ENCODE results near the gene TAF8. TPM values are rescaled to one million over a fixed set of nuclear protein-coding genes. Genes with fewer than 3 reads are reported as not detected.

Gene TAF8
- total RNA-seq, 1 experiment from 2014 or later, result 35.5 TPM

- BruUV-seq (replicated peaks), result no TSS peak
- TF ChIP-seq SIN3A (IDR thresholded peaks at IDR 0.05; ENCODE audit: borderline replicate concordance, insufficient read depth, low read depth, low read length) (no peak), TCF7L2 (IDR thresholded peaks at IDR 0.05; ENCODE audit: low read depth, low read length) (no peak), CTCF (IDR thresholded peaks at IDR 0.05) (no peak), POLR2AphosphoS5 (IDR thresholded peaks at IDR 0.05; ENCODE audit: low read depth, low read length) (no peak), REST (IDR thresholded peaks at IDR 0.05; ENCODE audit: insufficient read depth in 1 of 2, low read depth in 2 of 2, low read length in 1 of 2) (no peak)
- CTCF ChIA-PET, result interaction anchor here (0.6 kb wide), 2 partner anchors 146 to 258 kb away, joined by 3 to 9 read pairs; no protein-coding TSS in a partner anchor
- no peaks in the 10 kb centered on the region for H3K9me3 ChIP-seq (ENCODE audit: control insufficient read depth, insufficient read depth, low read depth, low read length)
- intact Hi-C loops (cut with micrococcal nuclease; ENCODE audit: unreplicated experiment), result no loop called here
- in situ Hi-C loops (cut with HindIII; ENCODE audit: low pct_unique_long_range_greater_than_20kb, low sequenced_read_pairs), result no loop called here
- DNase-seq (ENCODE audit: low read depth, low spot score), result no peak
- POLR2A ChIA-PET, result interaction anchor here (1.0 kb wide), 1 partner anchor 125 kb away, joined by 3 read pairs; the partner anchor contains the start of genes BYSL and MED20
- H3K27ac ChIP-seq (ENCODE audit: low read length), result no peak overlapping the region
- peak overlapping the region in 1 of 2 experiments; percentile 97; a peak in 2 of 4 replicates for H3K4me3 ChIP-seq (ENCODE audit: low read depth in 2 of 2, low read length in 2 of 2)
- H3K36me3 ChIP-seq (ENCODE audit: control insufficient read depth, insufficient read depth, low read length), result peaks cover 2% of the 10 kb centered on the region; the same call in 1 of the 2 replicates
- ATAC-seq, result no peak
- H3K4me1 ChIP-seq (ENCODE audit: control insufficient read depth, insufficient read depth, low read length), result peaks cover 33% of the 10 kb centered on the region
- H3K27me3 ChIP-seq (ENCODE audit: control insufficient read depth, insufficient read depth, low read length), result no peaks in the 10 kb centered on the region
These were observed 3.7 kb upstream of the TAF8 start for GRCh38 chr6:42046464-42047212.

- TF ChIP-seq CTCF (IDR thresholded peaks at IDR 0.05) (no peak), REST (IDR thresholded peaks at IDR 0.05; ENCODE audit: insufficient read depth in 1 of 2, low read depth in 2 of 2, low read length in 1 of 2) (no peak), SIN3A (IDR thresholded peaks at IDR 0.05; ENCODE audit: borderline replicate concordance, insufficient read depth, low read depth, low read length) (no peak), TCF7L2 (IDR thresholded peaks at IDR 0.05; ENCODE audit: low read depth, low read length) (no peak), POLR2AphosphoS5 (IDR thresholded peaks at IDR 0.05; ENCODE audit: low read depth, low read length) (no peak)
- H3K4me1 ChIP-seq (ENCODE audit: control insufficient read depth, insufficient read depth, low read length), result peaks cover 33% of the 10 kb centered on the region
- ATAC-seq (no peak), DNase-seq (ENCODE audit: low read depth, low spot score) (no peak)
- H3K27me3 ChIP-seq (ENCODE audit: control insufficient read depth, insufficient read depth, low read length), result no peaks in the 10 kb centered on the region
- no TSS peak for BruUV-seq (replicated peaks)
- ChIA-PET POLR2A (no interaction called here), CTCF (interaction anchor here (0.6 kb wide), 1 partner anchor 259 kb away, joined by 9 read pairs; no protein-coding TSS in a partner anchor)
- H3K9me3 ChIP-seq (ENCODE audit: control insufficient read depth, insufficient read depth, low read depth, low read length), result no peaks in the 10 kb centered on the region
- peaks cover 2% of the 10 kb centered on the region; the same call in 1 of the 2 replicates for H3K36me3 ChIP-seq (ENCODE audit: control insufficient read depth, insufficient read depth, low read length)
- H3K4me3 ChIP-seq (ENCODE audit: low read depth in 2 of 2, low read length in 2 of 2), result peak overlapping the region in 1 of 2 experiments; percentile 97; a peak in 2 of 4 replicates
- in situ Hi-C loops (cut with HindIII; ENCODE audit: low pct_unique_long_range_greater_than_20kb, low sequenced_read_pairs) (no loop called here), intact Hi-C loops (cut with micrococcal nuclease; ENCODE audit: unreplicated experiment) (no loop called here)
- no peak overlapping the region; the same call in 1 of the 2 replicates for H3K27ac ChIP-seq (ENCODE audit: low read length)
These were observed 3.1 kb upstream of the TAF8 start for GRCh38 chr6:42047213-42047590.

All from Panc1 (cell line).